Measurements from ENCODE around the gene ADTRP.

- TF ChIP-seq EZH2 (IDR thresholded peaks at IDR 0.05) (no peak), POLR2A (IDR thresholded peaks at IDR 0.05; ENCODE audit: borderline replicate concordance, extremely low read depth, insufficient read depth, insufficient read length) (no peak), CTCF (IDR thresholded peaks at IDR 0.05 in 2 of 3, conservative IDR thresholded peaks at IDR 0.05 in 1 of 3; ENCODE audit: borderline replicate concordance in 1 of 3, insufficient read depth in 1 of 3, low read depth in 2 of 3, low read length in 2 of 3) (no peak), JUND (IDR thresholded peaks at IDR 0.05) (no peak), POLR2AphosphoS5 (IDR thresholded peaks at IDR 0.05; ENCODE audit: low read depth, low read length) (no peak)
Measured at GRCh38 chr6:11769244-11769643, 9.4 kb downstream of the ADTRP start.

All from HCT116 (cell line).